Parathyroid adenoma (tissue), 2 donors: ENCODE measurements around the gene TRIM60.
"Not testable (repeated sequence)": the region's sequence is repeated elsewhere in the genome, so short reads cannot be mapped to it uniquely, and the experiment has no call there.

Experiments used
- H2AFZ ChIP-seq: fragments of 300-600 bp; sonication (generic); one replicate; pipeline ENCODE4 v1.7.0; 2017; ENCODE audit warnings: antibody characterized with exemption, mild to moderate bottlenecking
- H3K27ac ChIP-seq: fragments of 300-600 bp; sonication (generic); one replicate; pipeline ENCODE4 v1.7.0; 2017
- H3K27me3 ChIP-seq: fragments of 300-600 bp; sonication (generic); one replicate; pipeline ENCODE4 v1.7.0; 2017; ENCODE audit warnings: low read length; ENCODE audit not compliant: control insufficient read depth, insufficient read depth
- H3K36me3 ChIP-seq: fragments of 300-600 bp; sonication (generic); one replicate; pipeline ENCODE4 v1.7.0; 2017; ENCODE audit warnings: low read length; ENCODE audit not compliant: control insufficient read depth, insufficient read depth
- H3K4me1 ChIP-seq: fragments of 300-600 bp; sonication (generic); one replicate; pipeline ENCODE4 v1.7.0; 2017; ENCODE audit warnings: control low read depth
- H3K4me2 ChIP-seq: fragments of 300-600 bp; sonication (generic); one replicate; pipeline ENCODE4 v1.7.0; 2017; ENCODE audit warnings: low read length
- H3K4me3 ChIP-seq: fragments of 300-600 bp; sonication (generic); one replicate; pipeline ENCODE4 v1.7.0; 2017; ENCODE audit warnings: low read depth, low read length
- H3K79me2 ChIP-seq: fragments of 300-600 bp; sonication (generic); one replicate; pipeline ENCODE4 v1.7.0; 2017; ENCODE audit warnings: control low read depth
- H3K9ac ChIP-seq: fragments of 300-600 bp; sonication (generic); one replicate; pipeline ENCODE4 v1.7.0; 2017; ENCODE audit warnings: mild to moderate bottlenecking
- H3K9me3 ChIP-seq: fragments of 300-600 bp; sonication (generic); one replicate; pipeline ENCODE4 v1.7.0; 2017; ENCODE audit warnings: low read length; ENCODE audit not compliant: control insufficient read depth
- CTCF ChIP-seq: fragments of 300-600 bp; sonication (generic); IDR thresholded peaks from one replicate; pipeline ENCODE4 v1.7.0; 2017; ENCODE audit warnings: antibody characterized with exemption, mild to moderate bottlenecking
- donor health status: primary hyperparathyroidism.

TRIM60 gene

GRCh38 chr4:165010991-165011390 lies 20.8 kb upstream of the TRIM60 start:
- Histone ChIP-seq H3K27ac (no peak overlapping the region), H3K4me1 (no peaks in the 10 kb centered on the region), H3K9ac (no peak overlapping the region), H3K9me3 (no peaks in the 10 kb centered on the region), H3K79me2 (no peaks in the 10 kb centered on the region), H2AFZ (no peak overlapping the region), H3K4me2 (no peak overlapping the region), H3K4me3 (no peak overlapping the region), H3K36me3 (no peaks in the 10 kb centered on the region), H3K27me3 (no peaks in the 10 kb centered on the region)
- TF ChIP-seq CTCF = no peak

GRCh38 chr4:165011403-165011802 lies 20.4 kb upstream of the TRIM60 start:
- Histone ChIP-seq H3K27me3 (no peaks in the 10 kb centered on the region), H3K9me3 (no peaks in the 10 kb centered on the region), H2AFZ (no peak overlapping the region), H3K4me1 (no peaks in the 10 kb centered on the region), H3K27ac (no peak overlapping the region), H3K79me2 (no peaks in the 10 kb centered on the region), H3K9ac (no peak overlapping the region), H3K36me3 (no peaks in the 10 kb centered on the region), H3K4me2 (no peak overlapping the region), H3K4me3 (no peak overlapping the region)
- TF ChIP-seq CTCF = no peak

DNA sequence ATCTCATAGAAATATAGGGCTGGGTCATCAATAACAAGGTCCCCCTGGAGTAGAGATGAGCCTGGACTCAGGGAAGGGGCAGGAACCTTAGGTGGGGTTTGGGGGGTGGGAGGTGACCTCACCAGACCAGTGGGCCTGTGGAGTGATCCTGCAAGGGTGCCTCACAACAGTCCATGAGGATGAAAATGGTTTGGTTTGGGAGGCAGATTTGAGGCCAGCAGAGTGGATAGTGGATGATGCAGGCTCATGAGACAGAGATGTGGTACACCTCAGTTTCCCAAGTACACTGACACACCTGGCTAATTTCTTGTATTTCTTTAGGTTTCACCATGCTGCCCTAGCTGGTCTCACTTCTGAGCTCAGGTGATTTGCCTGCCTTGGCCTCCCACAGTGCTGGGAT lies 18.1 kb upstream of the TRIM60 start:
- Histone ChIP-seq H2AFZ (no peak overlapping the region), H3K4me2 (no peak overlapping the region), H3K9ac (no peak overlapping the region), H3K4me1 (no peaks in the 10 kb centered on the region), H3K79me2 (no peaks in the 10 kb centered on the region), H3K9me3 (no peaks in the 10 kb centered on the region), H3K36me3 (no peaks in the 10 kb centered on the region), H3K27me3 (no peaks in the 10 kb centered on the region), H3K27ac (no peak overlapping the region), H3K4me3 (no peak overlapping the region)
- no peak for TF ChIP-seq CTCF

DNA sequence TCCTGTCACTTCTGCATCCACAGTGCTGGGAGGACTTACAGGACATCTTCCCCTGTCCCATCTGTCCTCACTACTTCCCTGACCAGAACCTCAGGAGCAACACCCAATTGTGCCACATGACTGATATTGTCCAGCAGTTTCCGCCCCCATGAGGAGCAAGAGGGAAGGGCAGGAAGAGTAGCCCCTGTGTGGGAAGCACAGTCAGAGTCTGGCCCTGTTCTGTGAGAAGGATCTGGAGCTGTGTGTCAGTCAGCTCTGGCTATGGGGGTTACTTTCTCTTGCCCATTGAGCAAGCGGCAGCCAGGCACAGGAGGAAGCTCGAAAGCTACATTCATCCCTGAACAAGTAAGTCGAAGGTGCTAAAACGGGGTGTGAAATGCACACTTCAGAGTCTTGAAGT lies 14.8 kb upstream of the TRIM60 start:
- Histone ChIP-seq H3K27me3 (no peaks in the 10 kb centered on the region), H2AFZ (no peak overlapping the region), H3K79me2 (no peaks in the 10 kb centered on the region), H3K4me3 (no peak overlapping the region), H3K27ac (no peak overlapping the region), H3K4me2 (no peak overlapping the region), H3K36me3 (no peaks in the 10 kb centered on the region), H3K4me1 (no peaks in the 10 kb centered on the region), H3K9ac (no peak overlapping the region), H3K9me3 (no peaks in the 10 kb centered on the region)
- no peak for TF ChIP-seq CTCF

DNA sequence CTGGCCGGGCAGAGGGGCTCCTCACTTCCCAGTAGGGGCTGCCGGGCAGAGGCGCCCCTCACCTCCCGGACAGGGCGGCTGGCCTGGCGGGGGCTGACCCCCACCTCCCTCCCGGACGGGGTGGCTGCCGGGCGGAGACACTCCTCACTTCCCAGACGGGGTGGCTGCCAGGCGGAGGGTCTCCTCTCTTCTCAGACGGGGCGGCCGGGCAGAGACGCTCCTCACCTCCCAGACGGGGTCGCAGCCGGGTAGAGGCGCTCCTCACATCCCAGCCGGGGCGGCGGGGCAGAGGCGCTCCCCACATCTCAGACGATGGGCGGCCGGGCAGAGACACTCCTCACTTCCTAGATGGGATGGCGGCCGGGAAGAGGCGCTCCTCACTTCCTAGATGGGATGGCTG lies 11.8 kb upstream of the TRIM60 start:
- not testable (repeated sequence) for H2AFZ ChIP-seq, H3K9ac ChIP-seq, H3K4me1 ChIP-seq, H3K36me3 ChIP-seq, H3K4me2 ChIP-seq, H3K79me2 ChIP-seq, H3K4me3 ChIP-seq, H3K27ac ChIP-seq, H3K9me3 ChIP-seq, H3K27me3 ChIP-seq

DNA sequence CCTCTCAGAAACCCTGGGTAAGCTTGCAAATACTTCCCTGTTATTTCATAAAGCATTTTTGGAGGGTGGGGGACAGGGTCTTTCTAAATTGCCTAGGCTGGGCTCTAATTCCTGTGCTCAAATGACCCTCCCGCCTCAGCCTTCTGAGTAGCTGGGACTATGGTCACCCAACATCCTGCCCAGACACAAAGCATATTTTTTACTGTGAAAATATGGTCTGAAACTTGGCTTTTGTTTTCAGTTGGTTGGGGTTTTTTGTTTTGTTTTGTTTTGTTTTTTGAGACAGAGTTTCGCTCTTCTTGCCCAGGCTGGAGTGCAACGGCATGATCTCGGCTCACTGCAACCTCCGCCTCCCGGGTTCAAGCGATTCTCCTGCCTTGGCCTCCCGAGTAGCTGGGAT lies 6.0 kb upstream of the TRIM60 start:
- not testable (repeated sequence) for H3K36me3 ChIP-seq, H3K27ac ChIP-seq, H3K4me2 ChIP-seq, H3K79me2 ChIP-seq, H3K4me3 ChIP-seq, H3K27me3 ChIP-seq, H3K9me3 ChIP-seq, H2AFZ ChIP-seq, H3K9ac ChIP-seq, H3K4me1 ChIP-seq
